ENCODE measurements around the gene CHRND.

CHRND gene

GRCh38 chr2:232525791-232526371 lies at the start of gene CHRND:
Gene CHRND, plus strand, starts transcription at chr2:232526160. Its CDS starts 56 bp downstream, at chr2:232526216.
- DNase-seq = no peak

- no peak for DNase-seq
Observed at GRCh38 chr2:232476791-232477190, 49.2 kb upstream of the CHRND start.

- DNase-seq = no peak
Observed at GRCh38 chr2:232477751-232478510, 48.0 kb upstream of the CHRND start.

GRCh38 chr2:232478571-232479340 lies 47.2 kb upstream of the CHRND start:
- no peak for DNase-seq

DNA sequence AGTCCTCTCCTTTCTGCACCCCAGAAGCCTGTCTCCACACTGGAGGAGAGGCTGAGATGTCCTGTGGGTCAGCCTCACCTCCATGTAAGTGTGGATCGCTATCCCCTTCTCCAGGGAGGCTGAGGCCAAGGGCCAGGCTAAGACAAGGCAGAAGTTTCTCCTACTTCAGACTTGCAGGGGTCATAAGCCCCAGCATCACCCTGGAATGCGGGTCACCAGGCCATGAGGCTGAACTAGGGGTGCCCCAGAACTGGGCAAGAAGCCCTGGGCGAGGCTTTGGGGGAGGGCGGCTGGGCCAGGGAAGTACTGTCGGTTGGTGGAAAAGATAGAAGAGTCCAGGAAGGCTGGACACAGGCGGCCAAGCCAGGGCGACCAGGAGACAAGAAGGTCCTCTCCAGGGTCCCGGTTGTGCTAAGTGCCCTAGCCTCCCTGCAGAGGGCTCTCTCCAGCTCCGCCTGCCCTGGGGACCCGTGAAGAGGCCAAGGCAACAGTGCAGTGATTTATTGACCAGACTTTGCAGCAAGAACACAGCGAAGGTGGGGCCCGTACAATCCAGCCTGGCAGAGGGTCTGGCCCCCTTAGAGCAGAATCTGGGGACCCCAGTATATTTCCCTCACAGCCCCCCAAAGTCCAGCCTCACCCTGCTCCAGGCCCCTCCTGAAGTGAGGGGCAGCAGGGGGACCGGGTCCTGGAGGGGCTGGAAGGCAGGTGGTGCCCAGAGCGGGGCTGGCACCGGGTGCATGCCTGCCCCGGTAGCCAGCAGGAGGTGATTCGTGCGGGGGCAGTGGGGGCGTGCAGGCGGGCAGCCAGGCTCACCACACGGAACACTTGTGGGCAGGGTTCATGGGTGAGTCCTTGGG lies 46.4 kb upstream of the CHRND start:
- DNase-seq = no peak

- no peak for DNase-seq
Observed at GRCh38 chr2:232480201-232481190, 45.5 kb upstream of the CHRND start.

DNA sequence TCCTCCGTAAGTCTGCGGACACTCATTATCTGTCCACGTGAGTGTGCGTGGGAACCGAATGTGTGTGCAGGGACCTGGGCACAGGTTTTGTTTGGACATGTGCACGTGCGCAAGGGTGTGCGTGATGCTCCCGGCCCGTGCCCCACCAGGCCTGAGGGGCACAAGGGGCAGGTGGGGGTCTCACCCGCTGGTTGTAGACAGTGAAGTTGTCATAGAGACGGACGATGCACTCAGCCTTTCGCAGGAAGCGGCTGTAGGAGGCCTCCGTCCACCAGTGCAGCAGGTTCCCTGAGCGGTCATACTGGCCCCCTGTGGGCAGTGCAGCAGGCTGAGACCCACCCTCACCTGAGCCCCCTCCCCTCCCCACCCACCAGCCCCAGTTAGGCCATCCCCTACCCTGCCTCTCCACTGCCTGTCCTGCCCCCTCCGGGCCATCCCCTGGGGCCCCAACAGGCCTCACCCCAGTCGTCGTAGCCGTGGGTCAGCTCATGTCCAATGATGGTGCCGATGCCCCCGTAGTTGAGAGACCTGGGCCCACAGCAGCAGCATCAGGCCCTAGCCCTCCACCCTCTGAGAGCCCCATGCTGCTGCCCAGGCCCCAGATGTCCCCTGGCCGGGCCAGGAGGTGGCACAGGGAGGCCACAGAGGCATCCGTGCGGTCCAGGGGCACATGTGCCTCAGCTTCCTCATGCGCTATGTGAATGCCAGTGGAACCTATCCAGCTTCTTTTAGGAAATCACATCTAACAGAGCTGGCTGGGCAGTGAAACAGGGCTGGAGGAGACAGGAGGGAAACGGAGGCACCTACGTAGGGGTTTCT lies 44.4 kb upstream of the CHRND start:
- no peak for DNase-seq

DNA sequence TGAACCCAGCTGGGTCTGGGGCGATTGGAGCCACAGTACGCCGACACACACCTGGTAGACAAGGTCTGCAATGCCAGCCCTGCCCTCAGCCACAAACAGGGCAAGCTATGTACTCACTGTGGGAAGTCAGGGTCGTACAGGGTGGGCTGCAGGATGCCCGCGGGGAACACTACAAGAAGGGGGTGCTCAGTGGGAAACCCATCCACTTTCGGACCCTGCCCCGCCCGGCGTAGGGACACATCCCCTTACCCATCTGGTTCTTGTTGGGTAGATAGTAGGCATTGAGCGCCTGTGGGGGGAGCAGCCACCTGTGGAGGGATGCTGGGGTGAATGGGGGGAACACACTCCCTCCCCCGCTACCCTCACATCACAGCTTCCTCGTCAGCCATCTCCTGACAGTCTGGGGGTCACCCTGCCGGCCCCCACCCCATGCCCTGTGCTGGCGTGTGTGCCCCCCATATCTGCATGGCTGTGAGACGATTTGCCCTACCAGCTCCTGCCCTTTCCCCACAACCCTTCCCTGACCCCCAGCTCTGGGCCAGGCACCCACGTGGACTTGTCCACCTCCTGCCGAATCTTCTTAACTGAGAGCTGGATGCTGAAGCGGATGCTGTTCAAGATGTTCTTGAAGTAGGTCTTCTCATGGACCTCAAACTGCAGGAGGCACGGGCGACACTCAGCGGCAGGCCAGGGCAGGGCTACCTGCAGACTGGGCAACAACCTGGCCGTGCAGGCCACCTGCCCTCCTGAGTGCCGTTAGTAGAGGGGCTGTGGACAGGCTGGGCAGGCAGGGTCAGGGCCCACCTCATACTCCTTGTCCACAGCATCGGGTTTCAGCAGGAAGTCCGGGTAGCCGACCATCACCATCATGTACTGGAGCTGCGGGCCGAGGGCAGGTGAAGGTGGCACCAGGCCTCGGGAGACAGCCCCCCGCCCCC lies 43.4 kb upstream of the CHRND start:
- no peak for DNase-seq

DNA sequence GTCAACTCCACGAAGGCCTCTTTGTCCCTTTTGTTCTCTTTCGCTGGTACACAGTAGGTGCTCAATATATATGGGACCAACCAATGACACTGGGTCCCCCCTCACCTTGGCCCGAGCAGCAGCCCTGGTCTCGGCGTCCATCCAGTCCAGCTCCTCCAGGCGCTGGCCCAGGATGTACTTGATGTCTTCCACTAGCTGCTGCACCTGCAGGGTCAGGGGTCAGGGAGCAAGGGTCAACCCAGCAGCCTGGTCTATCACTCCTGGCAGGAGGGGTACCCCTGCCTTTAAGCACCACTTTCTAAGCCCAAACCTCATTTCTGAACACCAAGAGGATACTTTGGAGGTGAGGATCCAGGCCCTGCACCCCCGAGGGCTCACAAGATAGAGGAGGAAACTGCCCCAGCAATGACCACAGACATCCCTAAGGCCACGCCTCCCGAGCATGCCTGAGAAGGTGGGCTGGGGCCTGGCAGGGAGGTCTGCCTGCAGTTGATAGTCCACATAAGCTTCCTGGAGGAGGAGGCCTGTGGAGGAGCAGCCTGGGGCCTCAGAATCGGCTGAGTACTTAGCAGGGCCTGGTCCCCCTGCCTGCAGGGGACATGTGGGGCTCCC lies 42.5 kb upstream of the CHRND start:
- no peak for DNase-seq

DNA sequence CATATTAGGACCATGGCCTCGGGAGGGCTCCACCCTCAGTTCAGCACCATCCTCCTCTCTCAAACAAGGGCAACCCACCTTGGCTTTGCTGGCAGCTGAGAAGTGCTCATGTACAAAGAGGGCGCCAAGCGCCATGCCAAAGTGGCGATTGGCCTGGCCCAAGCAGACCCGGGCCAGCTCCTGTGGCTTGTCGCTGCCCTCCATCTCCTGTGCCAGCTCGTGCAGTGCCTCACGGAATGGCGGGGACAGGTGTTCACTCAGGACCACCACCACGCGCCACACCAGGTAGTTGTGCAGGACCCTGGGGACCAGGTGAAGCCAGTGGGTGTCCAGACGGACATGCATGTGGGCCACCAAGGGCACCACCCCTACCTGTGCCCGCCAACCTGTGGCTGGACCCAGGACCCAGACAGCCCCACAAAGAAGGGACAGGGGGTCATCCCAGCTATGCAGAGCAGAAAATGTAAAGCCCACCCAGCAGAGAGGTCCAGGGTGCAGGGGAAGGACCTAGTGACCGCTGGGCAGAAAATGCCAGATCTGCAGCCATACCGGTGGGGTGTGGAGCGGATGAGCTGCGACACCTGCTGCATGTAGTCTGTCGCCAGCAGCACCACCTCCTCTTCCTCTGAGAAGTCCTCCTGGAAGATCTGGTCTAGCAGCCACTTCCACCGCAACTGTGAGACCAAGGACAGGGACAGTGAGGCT lies 41.9 kb upstream of the CHRND start:
- DNase-seq = no peak

DNA sequence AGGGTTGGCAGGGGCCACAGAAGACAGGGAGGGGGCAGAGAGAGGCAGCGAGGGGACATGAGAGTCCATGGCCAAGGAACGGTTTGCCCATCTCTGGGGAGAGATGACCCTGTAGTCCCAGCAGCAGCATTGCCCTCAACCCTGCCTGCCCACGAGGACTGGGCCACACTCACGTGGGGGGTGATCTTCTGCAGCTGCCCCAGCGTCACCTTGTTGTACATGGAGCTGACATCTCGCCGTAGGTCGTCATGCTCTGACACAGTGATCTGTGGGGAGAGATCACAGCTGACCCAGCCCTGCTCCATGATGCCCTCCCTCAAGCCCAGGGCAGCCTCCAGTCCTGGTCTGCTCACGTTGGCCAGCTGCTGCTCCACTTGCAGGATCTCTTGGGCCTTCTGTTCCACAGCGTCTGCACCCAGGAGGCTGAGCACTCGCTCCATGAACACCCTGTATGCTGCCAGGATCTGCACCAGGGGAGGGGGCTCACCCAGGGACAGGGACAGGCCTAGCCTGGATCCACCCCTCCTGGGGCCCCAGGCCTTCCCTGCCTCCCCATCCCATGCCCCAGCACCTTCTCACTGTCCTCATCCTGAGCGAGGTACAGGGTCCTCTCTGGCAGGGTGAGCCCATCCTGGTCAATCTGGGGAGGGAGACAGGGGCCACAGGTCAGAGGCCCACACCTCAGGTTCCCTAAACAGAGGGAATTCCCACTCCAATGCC lies 41.2 kb upstream of the CHRND start:
- no peak for DNase-seq

GRCh38 chr2:232485348-232485756 lies 40.6 kb upstream of the CHRND start:
- DNase-seq = no peak

DNA sequence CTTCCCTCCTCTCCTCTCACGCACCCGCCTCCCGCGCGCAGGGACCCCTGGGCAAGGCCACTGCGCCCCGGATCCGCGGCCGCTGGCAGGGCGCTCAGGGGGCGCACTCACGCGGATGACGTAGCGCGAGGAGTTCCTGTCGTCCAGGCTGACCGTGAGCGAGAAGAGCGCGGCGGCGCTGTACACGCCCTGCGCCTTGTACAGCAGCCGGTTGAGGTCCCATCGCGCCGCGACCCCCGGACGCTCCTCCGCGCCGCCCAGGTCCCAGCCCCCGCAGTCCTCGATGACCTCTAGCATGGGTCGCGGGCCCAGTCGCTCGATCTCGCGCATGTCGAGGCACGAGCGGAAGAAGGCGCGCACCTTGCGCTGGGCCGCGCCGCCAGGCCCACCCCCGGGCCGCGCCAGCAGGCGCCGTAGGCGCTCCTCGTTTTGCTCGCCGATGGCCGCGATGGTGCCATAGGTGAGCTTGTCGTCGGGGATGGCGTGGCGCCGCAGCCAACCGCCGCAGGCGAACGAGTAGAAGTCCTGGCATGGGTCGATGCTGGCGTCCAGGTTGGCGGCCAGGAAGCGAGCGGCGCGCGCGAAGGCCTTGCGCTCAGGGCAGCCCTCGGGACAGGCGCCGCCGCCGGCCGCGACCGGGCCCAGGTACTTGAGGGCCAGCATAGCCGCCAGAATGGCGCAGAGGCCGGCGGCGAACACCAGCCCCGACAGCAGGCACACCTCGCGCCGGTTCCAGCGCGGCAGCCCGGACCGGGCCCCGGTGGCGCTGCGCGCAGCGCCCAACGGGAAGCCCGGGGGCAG lies 40.0 kb upstream of the CHRND start:
- no peak for DNase-seq

DNA sequence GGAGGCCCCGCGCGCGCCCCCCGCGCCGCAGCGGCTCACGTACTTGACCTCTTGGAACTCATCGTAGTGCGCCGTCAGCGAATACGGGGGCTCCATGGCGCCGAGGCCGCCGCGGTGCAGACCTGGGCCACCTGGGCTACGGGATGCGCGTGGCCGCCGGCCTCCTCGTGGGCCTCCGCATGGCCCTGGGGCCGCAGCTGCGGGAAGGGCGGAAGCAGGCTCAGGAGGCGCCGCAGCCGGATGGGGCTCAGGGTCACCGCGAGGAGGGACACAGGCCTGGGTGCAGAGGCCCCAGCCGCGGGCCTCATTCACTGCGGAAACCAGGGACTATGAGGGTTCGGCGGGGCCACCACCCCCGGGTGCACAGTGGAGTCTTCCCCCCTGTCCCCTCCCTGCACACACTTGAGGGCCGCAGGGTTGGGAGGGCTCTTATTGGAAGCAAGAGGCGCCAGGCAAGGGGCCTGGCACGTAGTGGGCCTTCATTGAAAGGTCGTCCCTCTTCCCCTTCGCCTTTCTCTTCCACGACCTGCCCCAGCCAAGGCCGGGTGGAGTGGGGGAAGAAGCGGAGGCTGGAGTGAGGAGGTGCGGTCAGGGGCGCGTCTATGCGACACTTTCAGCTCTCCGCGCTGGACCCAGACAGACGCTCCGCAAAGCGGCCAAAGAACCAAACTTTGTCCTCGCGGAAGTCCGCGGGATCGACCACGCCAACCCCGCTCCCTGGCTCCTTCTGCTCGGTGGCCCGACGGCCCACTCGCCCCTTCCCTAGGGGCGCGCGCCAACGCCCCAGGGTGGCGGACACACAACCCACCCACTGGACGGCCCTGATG lies 39.2 kb upstream of the CHRND start:
- DNase-seq = no peak

DNA sequence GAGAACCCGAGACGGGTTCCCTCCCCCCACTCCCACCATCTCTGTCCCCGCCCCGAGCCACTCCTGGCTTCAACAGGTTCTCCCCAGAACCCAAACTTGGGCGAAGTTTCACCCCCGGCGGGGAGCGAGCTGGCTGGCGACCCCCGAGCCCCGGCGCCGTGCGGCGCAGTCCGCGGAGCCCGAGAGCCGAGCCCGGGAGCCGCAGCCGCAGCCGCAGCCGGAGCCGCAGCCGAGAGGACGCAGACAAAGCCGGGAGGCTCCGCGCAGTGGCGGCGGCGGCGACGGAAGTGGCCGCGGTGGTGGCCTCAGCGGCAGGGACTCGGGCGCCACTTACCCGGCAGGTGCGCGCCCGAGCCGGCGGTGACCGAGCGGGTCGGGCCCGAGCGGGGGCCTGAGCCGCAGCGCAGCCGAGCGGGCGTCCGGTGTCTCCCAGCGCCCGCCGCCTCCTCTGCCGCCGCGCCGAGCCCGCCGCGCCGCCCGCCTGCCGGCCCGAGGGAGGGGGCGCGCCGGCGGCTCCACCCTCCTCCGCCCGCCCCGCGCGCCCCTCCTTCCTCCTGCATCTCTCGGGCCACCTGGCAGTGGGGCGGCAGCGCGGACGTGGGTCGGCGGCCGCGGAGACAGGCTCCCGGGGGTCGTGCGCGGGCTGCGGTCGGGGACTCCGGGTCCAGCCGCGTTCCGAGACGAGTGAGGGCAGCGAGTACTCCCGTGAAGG lies 38.4 kb upstream of the CHRND start, which contains the start of gene ECEL1:
ECEL1 (minus strand) TSS at position 450 of the 712 bp plus-strand sequence. CDS start 1,181 bp downstream, outside the sequence.
- DNase-seq = no peak

All from GOT3 (cell line).